ENCODE results near the gene TMC5.
"Not testable (repeated sequence)": the region's sequence is repeated elsewhere in the genome, so short reads cannot be mapped to it uniquely, and the experiment has no call there.

DNA sequence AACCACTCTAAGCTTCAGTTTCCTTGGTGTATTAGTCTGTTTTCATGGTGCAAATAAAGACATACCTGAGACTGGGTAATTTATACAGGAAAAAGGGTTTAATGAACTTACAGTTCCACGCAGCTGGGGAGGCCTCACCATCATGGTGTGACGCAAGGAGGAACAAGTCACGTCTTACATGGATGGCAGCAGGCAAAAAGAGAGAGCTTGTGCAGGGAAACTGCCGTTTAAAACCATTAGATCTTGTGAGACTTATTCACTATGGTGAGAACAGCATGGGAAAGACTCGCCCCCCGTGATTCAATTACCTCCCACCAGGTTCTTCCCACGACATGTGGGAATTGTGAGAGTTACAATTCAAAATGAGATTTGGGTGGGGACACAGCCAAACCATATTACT, 45.1 kb upstream of the TMC5 start:
- not testable (repeated sequence) for TF ChIP-seq TOE1 (CRISPR knock-in tag; IDR thresholded peaks at IDR 0.05); SMARCC2 (IDR thresholded peaks at IDR 0.05); TARDBP (CRISPR knock-in tag; IDR thresholded peaks at IDR 0.05); ZSCAN31 (CRISPR knock-in tag; IDR thresholded peaks at IDR 0.05; ENCODE audit: low read depth); NCOA5 (CRISPR knock-in tag; IDR thresholded peaks at IDR 0.05)
- TF ChIP-seq, protein P1, sequence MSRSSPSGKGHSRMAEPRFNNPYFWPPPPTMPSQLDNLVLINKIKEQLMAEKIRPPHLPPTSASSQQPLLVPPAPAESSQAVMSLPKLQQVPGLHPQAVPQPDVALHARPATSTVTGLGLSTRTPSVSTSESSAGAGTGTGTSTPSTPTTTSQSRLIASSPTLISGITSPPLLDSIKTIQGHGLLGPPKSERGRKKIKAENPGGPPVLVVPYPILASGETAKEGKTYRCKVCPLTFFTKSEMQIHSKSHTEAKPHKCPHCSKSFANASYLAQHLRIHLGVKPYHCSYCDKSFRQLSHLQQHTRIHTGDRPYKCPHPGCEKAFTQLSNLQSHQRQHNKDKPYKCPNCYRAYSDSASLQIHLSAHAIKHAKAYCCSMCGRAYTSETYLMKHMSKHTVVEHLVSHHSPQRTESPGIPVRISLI (CRISPR knock-in tag; IDR thresholded peaks at IDR 0.05; ENCODE audit: borderline replicate concordance) = not testable (repeated sequence)
